Prostate gland (tissue), 2 donors: ENCODE data around the gene TANGO6.
"Not testable (repeated sequence)": the region's sequence is repeated elsewhere in the genome, so short reads cannot be mapped to it uniquely, and the experiment has no call there.

ENCODE experiments used
- CTCF ChIP-seq, 4 experiments: fragments of 200-600 bp in 2 of 4; fragments of 450-650 bp in 2 of 4; sonication (generic) in 2 of 4; IDR thresholded peaks; 1 replicate in 3 of 4; 2 replicates in 1 of 4; pipeline ENCODE4 v1.5.1; 2016 to 2019; ENCODE audit warnings: antibody characterized with exemption in 4 of 4, mild to moderate bottlenecking in 2 of 4, moderate library complexity in 2 of 4
- POLR2A ChIP-seq: fragments of 450-650 bp; IDR thresholded peaks from one replicate; pipeline ENCODE4 v1.6.1; 2016; ENCODE audit warnings: antibody characterized with exemption, mild to moderate bottlenecking

DNA sequence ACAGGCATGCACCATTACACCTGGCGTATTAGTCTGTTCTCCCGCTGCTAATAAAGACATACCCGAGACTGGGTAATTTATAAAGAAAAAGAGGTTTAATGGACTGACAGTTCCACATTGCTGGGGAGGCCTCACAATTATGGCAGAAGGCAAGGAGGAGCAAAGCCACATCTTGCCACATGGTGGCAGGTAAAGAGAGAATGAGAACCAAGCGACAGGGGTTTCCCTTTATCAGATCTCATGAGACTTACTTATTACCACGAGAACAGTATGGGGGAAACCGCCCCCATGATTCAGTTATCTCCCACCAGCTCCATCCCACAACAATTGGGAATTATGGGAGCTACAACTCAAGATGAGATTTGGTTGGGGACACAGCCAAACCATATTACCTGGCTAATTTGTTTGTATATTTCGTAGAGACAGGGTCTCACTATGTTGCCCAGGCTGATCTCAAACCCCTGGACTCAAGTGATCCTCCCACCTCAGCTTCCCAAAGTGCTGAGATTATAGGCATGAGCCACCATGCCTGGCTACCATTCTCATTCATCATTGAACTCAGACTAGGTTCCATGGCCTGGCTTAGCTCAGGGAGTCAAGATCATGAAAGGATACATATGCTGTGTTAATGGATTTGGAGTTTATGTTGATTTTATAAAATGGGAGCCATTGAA lies 147.0 kb downstream of the TANGO6 start:
- not testable (repeated sequence) for TF ChIP-seq POLR2A; CTCF (IDR thresholded peaks at IDR 0.05)
